Measurements from ENCODE around the gene GNAI2.
"Not testable (repeated sequence)": the region's sequence is repeated elsewhere in the genome, so short reads cannot be mapped to it uniquely, and the experiment has no call there.

Gene GNAI2

DNA sequence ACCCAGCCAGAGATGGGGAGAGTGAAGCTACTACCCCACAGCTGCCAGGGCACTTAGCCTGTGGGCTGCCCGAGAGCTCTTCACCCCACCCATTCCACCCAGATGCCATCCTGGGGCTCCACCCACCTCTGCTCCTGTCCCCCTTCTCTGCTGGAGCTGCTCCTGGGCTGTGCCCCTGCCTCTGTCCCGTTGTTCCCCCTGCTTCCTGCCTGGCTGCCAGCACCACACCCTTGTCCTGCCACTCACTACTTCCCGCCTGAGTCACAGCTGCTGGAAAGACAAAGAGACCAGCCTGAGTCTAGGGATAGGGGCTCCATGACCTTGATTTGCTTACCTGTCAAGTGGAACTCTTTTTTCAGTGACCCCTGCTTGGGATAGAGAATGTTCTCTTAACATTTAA, 12.4 kb downstream of the GNAI2 start:
- DNase-seq: no peak

DNA sequence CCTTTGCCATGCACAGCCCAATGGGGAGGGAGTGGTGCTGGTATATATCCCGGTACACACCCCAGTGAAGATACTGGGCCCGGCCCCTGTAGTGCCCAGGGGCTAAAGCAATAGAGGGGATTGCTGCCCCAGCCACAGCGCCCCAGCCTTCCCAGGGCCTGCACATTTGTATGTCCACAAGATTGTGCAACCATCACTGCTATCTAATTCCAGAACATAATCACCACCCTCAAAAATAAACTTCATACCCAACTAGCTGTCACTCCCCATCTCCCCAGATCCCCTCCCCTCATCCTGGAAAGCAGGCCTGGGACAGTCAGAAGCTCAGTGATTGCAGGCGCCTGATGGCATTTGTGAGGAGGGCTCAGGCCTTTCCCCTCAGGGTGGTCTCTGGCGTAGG, 13.5 kb downstream of the GNAI2 start:
- no peak for DNase-seq

GRCh38 chr3:50250514-50250913, 14.5 kb downstream of the GNAI2 start:
- no peak for DNase-seq

GRCh38 chr3:50251220-50251619, 15.2 kb downstream of the GNAI2 start:
- no peak for DNase-seq

GRCh38 chr3:50254577-50255250, 18.7 kb downstream of the GNAI2 start:
- peak in 1 of 2 donors; percentile 70 for DNase-seq

DNA sequence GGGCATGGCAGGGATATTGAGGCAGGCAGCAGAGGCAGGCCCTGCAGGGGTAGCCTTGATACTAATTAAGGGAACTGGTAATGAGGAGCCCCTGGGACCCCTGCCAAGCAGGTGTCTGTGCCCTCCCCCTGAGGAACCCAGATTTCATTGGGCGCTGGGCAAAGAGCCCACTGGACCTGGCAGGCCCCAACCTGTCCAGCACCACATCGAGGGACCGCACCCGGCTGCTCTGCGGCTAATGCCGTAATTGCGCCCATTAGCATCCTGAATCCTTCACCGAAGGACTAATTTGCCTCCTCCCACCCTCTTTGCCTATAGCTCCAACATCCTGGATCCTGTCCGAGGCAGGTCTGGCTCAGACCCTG, 19.2 kb downstream of the GNAI2 start:
- DNase-seq: no peak

DNA sequence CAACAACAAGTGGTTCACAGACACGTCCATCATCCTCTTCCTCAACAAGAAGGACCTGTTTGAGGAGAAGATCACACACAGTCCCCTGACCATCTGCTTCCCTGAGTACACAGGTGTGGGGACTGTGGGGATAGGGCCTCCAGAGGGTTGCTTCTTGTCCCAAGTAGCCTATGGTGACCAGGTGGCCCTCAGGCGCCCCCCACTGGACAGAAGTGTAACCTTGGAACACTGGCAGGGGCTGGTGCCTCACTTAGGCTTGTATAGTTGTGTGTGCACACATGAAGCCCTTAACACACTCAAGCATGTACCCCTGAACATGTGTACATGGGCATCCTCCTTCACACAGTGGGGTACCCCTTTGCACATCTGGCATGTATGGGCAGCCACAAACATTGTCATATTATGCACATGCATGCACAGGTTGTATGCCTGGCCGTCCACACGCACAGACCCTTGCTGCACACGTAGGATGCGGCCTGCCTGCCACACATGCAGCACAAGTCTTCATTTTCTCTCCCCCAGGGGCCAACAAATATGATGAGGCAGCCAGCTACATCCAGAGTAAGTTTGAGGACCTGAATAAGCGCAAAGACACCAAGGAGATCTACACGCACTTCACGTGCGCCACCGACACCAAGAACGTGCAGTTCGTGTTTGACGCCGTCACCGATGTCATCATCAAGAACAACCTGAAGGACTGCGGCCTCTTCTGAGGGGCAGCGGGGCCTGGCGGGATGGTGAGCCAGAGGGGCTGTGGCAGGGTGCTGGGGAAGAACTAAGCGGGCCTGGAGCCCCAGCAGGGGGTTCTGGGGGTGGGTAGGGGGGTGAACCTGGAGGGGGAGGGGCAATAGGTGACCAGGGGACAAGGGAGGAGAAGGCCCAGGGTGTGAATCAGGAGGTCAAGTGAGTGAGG, 21.2 kb downstream of the GNAI2 start:
- peak; percentile 43 to 47 for DNase-seq

- DNase-seq: no peak
These were observed 22.2 kb downstream of the GNAI2 start for GRCh38 chr3:50258029-50258680.

DNA sequence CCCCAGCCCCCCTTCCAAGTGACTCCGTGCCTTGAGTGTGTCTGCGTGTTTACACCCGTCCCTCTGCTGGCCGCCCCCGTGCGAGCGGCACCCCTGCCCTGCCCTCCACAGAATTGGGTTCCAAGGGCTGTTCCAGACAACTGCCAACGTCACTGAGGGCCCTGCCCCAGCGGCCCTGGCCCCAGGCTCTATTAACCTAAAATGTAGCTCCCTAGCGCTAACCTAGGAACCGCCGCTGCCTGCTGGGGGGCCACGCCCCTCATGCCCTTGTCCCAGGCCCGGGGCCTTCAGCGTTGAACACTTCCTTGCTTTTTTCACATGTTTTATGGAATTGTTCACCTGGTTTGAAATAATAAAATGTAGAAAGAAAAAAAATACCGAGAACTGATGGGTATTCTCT, 23.0 kb downstream of the GNAI2 start:
- no peak for DNase-seq

DNA sequence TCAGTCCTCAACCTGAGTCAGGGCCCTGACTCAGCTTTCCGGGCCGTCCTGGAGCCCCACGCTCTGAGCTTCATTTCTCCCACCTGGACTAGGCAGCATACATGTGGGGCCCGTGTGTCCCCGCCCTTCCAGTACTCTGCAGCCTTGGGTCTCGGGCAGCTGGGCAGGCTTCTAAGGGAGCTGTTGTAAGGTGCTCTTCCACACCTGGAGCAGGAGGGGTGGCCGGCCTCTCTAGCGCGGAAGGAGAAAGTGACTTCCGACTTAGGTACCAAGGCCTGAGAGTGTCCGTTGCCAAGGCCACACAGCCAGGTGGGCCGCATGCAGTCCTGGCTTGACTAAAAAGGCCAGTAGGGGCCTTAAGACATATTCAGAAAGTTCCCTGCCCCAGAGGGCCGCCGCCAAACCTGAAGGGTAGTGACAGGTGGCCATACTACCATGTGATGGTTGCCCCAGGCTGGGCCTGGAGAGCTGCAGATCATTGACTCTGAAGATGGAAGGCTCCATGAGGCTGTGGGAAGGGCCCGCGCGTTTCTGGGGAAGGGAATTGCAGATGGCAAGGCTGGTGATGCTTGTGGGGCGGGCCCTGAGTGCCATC, 23.5 kb downstream of the GNAI2 start:
- DNase-seq: no peak

DNA sequence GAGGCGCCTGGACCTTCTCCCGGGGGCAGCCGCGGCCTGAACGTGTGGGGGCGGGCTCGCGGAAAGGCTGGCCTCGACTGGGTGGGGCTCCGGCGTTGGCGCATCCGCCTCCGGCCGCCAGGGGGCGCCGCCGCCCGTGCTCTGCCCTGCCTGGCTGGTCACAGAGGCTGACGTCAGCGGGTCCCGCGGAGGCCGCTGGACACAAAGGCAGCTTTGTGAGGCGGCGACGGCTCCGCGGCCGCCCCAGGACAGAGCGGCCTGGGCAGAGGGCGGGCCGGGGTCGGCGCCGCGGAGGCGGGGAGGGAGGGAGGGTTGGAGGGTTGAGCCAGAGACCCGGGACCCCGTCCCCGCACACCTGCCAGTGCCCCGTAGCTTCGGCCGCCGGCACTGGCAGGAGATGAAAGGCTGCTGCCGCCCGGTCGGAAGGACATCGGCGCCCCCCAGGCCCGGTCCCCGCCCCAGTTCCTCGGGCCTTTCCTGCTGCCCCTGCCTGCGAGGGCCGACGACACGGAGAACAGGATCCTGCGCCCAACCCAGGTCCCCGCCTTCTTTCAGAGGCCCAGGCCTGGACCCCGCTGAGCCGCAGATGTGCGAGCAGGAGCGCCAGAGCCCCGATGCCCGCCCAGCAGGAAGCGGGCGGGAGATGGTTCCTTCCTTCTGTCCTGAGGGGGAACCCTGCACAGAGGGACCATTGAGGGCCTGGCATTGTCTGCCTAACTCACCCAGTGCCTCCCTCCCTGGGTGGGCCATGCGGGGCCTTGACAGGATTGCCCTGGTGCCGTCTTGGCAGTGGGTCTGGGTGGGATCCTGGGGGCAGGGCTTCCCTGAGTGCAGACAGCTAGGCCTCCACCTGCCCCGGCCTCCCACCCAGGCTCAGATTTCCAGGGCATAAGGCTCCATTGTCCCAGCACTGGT, 24.3 kb downstream of the GNAI2 start:
- DNase-seq: peak; percentile 86 to 87

DNA sequence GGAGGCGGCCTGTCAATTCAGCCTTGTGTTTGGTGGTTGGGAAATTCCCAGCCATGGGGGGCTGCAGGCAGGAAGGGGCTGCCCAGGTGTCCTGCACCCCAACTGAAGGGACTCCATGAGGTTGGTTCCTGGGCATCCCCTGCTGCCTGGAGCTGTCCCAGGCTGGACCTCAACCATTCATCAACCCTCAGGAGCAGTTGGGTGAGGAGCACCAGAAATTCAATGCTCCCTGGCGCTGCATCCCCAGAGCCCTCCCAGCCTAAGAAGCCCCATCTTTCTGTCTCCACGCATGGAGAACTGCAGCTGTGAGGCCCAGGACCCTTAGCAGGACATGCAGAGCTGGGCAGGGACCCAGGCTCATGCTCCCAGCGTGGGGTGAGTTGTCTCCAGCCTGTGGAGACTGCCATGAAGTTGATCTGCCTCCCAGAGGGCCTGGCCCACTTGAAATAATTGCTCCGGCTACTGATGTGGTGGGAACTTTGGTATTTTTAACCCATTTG, 25.0 kb downstream of the GNAI2 start:
- DNase-seq: no peak

- no peak for DNase-seq
These were observed 25.5 kb downstream of the GNAI2 start for GRCh38 chr3:50261505-50261904.

GRCh38 chr3:50262200-50262599, 26.2 kb downstream of the GNAI2 start:
- DNase-seq: not testable (repeated sequence)

DNA sequence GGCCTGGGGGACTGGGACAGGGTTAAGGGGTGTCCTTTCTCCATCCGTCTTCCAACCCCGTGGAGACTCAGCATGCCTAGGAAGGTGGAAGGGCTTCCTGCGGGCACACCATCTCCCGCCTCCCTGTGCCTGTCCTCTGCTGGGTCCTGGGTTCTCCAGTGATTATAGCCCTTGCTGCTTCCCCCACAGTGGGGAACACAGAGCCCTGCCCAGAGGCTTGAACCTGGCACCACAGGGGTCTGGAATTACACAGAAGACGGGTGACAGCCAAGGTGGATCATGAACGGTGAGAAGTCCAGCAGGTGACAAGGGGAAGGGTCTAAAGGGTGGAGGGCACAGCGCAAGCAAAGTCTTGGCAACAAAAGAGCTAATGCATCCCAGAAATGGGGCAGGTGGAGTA, 26.8 kb downstream of the GNAI2 start:
- no peak for DNase-seq

DNA sequence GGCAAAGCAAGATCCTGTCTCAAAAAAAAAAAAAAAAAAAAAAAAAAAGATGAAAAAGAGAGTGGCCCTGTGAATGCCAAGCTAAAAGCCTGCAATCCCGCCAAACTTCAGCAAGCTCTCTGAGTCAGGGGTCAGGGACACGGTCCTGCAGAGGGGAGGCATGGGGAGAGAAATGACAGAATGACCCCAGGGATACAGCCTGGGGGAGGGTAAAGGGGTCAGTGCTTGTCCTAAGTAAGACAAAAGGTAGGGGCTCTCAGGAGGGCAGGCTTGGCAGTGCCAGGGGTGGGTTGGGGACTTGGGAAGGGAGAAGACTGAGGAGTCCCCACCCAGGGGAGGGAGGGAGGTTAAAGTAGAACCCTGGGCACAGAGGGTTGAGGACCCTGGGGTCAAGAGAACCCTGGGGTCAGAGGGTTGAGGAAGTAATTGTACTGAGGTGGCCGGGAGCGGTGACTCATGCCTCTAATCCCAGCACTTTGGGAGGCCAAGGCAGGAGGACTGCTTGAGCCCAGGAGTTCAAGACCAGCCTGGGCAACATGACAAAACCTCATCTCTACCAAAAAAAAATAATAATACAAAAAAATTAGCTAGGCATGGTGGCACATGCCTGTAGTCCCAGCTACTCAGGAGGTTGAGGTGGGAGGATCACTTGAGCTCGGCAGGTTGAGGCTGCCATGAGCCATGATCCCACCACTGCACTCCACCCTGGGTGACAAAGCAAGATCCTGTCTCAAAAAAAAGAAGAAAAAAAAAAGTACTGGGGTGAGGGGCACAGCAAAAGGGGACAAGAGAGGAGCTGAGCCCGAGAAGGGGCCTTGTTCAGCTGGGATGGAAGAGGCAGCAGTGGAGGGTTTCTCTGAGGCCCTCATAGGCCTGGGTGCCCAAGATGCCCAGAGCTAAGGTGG, 27.7 kb downstream of the GNAI2 start:
- DNase-seq: no peak

DNA sequence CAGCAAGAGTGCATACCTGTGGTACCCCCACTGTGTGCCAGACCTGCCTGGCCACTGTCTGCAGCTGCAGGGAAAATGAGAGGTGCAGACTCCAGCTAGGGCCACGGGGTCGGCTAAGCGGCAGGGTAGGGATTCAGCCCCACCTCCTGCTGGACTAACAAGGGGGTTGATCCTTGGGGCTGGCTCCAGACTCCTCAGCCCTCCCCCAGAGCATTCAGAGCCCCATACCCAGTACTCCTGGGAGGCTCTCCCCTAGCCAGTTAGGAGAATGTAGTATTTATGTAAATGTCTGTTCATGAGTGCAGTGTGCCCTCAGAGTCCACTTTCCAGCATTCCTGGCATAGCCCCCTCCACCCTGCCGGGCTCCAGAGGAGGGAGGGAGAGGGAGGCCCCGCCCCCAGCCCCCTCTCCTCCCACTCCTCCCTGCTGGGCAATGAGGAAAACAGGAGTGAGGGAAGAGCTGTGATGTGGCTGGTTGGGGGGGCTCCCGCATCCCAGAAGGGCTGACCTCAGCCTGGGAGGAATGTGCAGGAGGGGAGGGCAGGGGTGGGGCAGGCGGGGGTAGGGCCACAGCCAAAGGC, 28.5 kb downstream of the GNAI2 start:
- no peak for DNase-seq

- DNase-seq: no peak
These were observed 29.0 kb downstream of the GNAI2 start for GRCh38 chr3:50264964-50265485.

DNA sequence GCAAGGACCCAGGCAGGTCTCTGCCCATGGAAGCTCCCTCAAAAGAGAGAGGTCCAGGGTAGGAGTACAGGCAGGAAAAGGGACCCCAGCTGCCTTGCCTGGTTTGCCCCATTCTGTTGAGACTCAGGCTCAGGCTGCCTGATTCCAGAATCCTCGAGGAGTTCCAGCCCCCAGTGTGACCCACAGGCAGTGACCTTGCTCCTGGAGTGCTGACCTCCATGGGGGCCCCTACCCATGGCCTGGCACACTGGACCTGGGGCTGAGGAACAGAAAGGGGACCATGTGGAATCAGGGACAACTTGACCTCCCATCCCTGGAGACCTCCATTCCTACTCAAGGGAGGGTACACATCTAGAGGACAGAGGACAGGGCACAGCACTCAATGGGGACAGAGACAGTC, 29.6 kb downstream of the GNAI2 start:
- DNase-seq: no peak

DNA sequence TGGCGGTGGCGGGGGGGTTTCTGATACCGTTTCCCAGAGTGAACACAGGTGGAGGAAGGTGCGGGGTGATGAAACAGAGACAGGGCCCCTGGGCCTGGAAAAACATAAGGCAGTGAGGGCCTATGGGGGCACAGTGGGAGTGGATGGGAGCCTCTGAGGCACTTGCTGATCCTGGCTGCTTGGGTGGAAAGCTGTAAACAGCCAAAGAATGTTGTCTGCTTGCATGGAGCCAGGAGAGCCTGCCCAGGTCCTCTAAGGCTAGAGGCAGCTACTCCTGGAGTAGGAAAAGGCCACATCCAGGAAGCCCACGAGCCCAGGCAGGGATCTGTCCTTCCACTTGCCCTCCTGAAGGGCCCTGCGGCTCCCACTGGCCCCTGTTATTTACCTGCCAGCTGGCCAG, 30.0 kb downstream of the GNAI2 start:
- no peak for DNase-seq

All from CD4-positive, alpha-beta T cell treated with Interleukin-4 for 1 hour (primary cell).